MM.1S (cell line): ENCODE data around the gene EPB41L2.

Experiments used
- DNase-seq: peaks from one replicate; pipeline ENCODE4 v3.0.0-alpha.2; 2015
- H2AFZ ChIP-seq: fragments of 300-600 bp; sonication (generic); 2 replicates; pipeline ENCODE4 v1.6.0; 2016; ENCODE audit warnings: antibody characterized with exemption, low read length
- H3F3A ChIP-seq: fragments of 300-600 bp; sonication (generic); 2 replicates; pipeline ENCODE4 v1.6.1; 2016; ENCODE audit warnings: mild to moderate bottlenecking, antibody characterized with exemption, low read length, moderate library complexity, mixed read lengths; ENCODE audit not compliant: insufficient read depth
- H3K27ac ChIP-seq: fragments of 300-600 bp; sonication (generic); 2 replicates; pipeline ENCODE4 v1.5.1; 2016; ENCODE audit warnings: mild to moderate bottlenecking, low read length
- H3K27me3 ChIP-seq: fragments of 300-600 bp; sonication (generic); replicated peaks from 2 replicates; pipeline ENCODE4 v1.6.0; 2016; ENCODE audit warnings: low read length; ENCODE audit not compliant: insufficient read depth
- H3K36me3 ChIP-seq: fragments of 300-600 bp; sonication (generic); replicated peaks from 2 replicates; pipeline ENCODE4 v1.6.1; 2016; ENCODE audit warnings: mild to moderate bottlenecking, low read length, mixed read lengths; ENCODE audit not compliant: insufficient read depth
- H3K4me1 ChIP-seq: fragments of 300-600 bp; sonication (generic); 2 replicates; pipeline ENCODE4 v1.6.1; 2016; ENCODE audit warnings: low read length, mixed read lengths
- H3K4me2 ChIP-seq: fragments of 300-600 bp; sonication (generic); 2 replicates; pipeline ENCODE4 v1.6.0; 2016; ENCODE audit warnings: low read depth, low read length
- H3K4me3 ChIP-seq: fragments of 300-600 bp; sonication (generic); 2 replicates; pipeline ENCODE4 v1.5.1; 2016; ENCODE audit warnings: low read length, mixed read lengths
- H3K79me2 ChIP-seq: fragments of 300-600 bp; sonication (generic); 2 replicates; pipeline ENCODE4 v1.6.1; 2016; ENCODE audit warnings: mixed run types, low read length, mixed read lengths
- H3K9ac ChIP-seq: fragments of 300-600 bp; sonication (generic); 2 replicates; pipeline ENCODE4 v1.6.1; 2016; ENCODE audit warnings: low read length, mixed read lengths
- H3K9me2 ChIP-seq: fragments of 300-600 bp; sonication (generic); replicated peaks from 2 replicates; pipeline ENCODE4 v1.6.1; 2016; ENCODE audit warnings: mild to moderate bottlenecking, low read length, mixed read lengths; ENCODE audit not compliant: insufficient read depth
- H3K9me3 ChIP-seq: fragments of 300-600 bp; sonication (generic); replicated peaks from 2 replicates; pipeline ENCODE4 v1.6.1; 2016; ENCODE audit warnings: mild to moderate bottlenecking, low read length, mixed read lengths; ENCODE audit not compliant: insufficient read depth
- H4K20me1 ChIP-seq: fragments of 300-600 bp; sonication (generic); 2 replicates; pipeline ENCODE4 v1.6.1; 2016; ENCODE audit warnings: mild to moderate bottlenecking, low read length, moderate library complexity, mixed read lengths; ENCODE audit not compliant: insufficient read depth
- CTCF ChIP-seq: fragments of 300-600 bp; sonication (generic); IDR thresholded peaks from 2 replicates; pipeline ENCODE4 v1.5.1; 2016; ENCODE audit warnings: antibody characterized with exemption, low read length, mixed read lengths
- EZH2 ChIP-seq: fragments of 300-600 bp; sonication (generic); optimal IDR thresholded peaks from 2 replicates; pipeline ENCODE3; 2017; ENCODE audit warnings: low read depth, mild to moderate bottlenecking, antibody characterized with exemption, low read length, mixed read lengths
- EZH2phosphoT487 ChIP-seq: fragments of 300-600 bp; sonication (generic); IDR thresholded peaks from 2 replicates; pipeline ENCODE4 v1.6.1; 2018; ENCODE audit warnings: antibody characterized with exemption, low read length

EPB41L2 gene

DNA sequence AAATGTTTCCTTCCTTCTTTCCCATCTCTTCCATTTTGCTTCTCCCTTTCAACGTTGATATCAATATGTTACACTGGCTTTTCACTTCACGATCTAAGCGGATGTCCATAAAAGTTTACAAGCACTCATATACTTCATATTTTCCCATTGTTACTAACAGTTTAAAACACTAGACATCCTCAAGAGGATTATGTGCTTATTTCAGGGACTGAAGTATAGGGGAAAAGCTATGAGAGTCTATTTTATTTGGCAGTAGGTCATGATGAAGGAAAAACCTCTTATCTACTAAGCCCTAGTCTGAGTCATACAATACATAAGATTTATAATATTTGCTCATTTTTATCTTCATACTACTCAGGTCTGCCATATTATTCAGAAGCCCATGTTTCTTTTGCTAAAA, 20.6 kb upstream of the EPB41L2 start:
- H3K4me3 ChIP-seq = no peak overlapping the region
- no peaks in the 10 kb centered on the region for H3F3A ChIP-seq
- TF ChIP-seq EZH2 = no peak
- no peak for TF ChIP-seq CTCF
- no peak for TF ChIP-seq EZH2phosphoT487
- no peak for DNase-seq
- H3K36me3 ChIP-seq = no peaks in the 10 kb centered on the region
- H4K20me1 ChIP-seq = no peaks in the 10 kb centered on the region
- no peaks in the 10 kb centered on the region for H3K9me2 ChIP-seq
- no peaks in the 10 kb centered on the region for H3K27me3 ChIP-seq
- H3K27ac ChIP-seq = no peak overlapping the region
- no peaks in the 10 kb centered on the region for H3K9me3 ChIP-seq
- no peak overlapping the region for H3K9ac ChIP-seq
- no peaks in the 10 kb centered on the region for H3K79me2 ChIP-seq
- H3K4me1 ChIP-seq = no peaks in the 10 kb centered on the region
- no peak overlapping the region for H2AFZ ChIP-seq
- H3K4me2 ChIP-seq = no peak overlapping the region

- H3K9ac ChIP-seq = no peak overlapping the region
- no peaks in the 10 kb centered on the region for H3K79me2 ChIP-seq
- no peak overlapping the region for H3K4me3 ChIP-seq
- H3F3A ChIP-seq = no peaks in the 10 kb centered on the region
- no peaks in the 10 kb centered on the region for H4K20me1 ChIP-seq
- H3K36me3 ChIP-seq = no peaks in the 10 kb centered on the region
- H2AFZ ChIP-seq = no peak overlapping the region
- no peaks in the 10 kb centered on the region for H3K4me1 ChIP-seq
- TF ChIP-seq EZH2 (no peak), CTCF (no peak), EZH2phosphoT487 (no peak)
- DNase-seq = no peak
- no peaks in the 10 kb centered on the region for H3K9me2 ChIP-seq
- H3K27ac ChIP-seq = no peak overlapping the region
- H3K27me3 ChIP-seq = no peaks in the 10 kb centered on the region
- no peak overlapping the region for H3K4me2 ChIP-seq
- no peaks in the 10 kb centered on the region for H3K9me3 ChIP-seq
Measured at GRCh38 chr6:131082335-131082734, 19.3 kb upstream of the EPB41L2 start.

GRCh38 chr6:131080084-131080483, 17.0 kb upstream of the EPB41L2 start:
- Histone ChIP-seq H3K36me3 (no peaks in the 10 kb centered on the region), H4K20me1 (no peaks in the 10 kb centered on the region), H3K4me2 (no peak overlapping the region), H2AFZ (no peak overlapping the region), H3K4me1 (no peaks in the 10 kb centered on the region), H3K9ac (no peak overlapping the region), H3K4me3 (no peak overlapping the region), H3K9me3 (no peaks in the 10 kb centered on the region), H3F3A (no peaks in the 10 kb centered on the region), H3K79me2 (no peaks in the 10 kb centered on the region), H3K27me3 (no peaks in the 10 kb centered on the region), H3K9me2 (no peaks in the 10 kb centered on the region), H3K27ac (no peak overlapping the region)
- no peak for DNase-seq
- TF ChIP-seq EZH2phosphoT487 = no peak

DNA sequence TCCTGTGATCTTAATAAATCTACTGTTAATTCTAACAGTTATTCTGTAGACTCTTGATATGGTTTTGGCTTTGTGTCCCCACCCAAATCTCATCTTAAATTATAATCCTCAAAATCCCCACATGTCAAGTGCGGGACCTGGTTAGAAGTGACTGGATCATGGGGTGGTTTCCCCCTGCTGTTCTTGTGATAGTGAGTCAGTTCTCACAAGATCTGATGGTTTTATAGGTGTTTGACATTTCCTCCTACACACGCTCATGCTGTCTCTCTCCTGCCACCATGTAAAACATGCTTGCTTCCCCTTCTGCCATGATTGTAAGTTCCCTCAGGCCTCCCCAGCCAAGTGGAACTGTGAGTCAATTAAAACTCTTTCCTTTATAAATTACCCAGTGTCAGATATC, 10.5 kb upstream of the EPB41L2 start:
- H3K9ac ChIP-seq = no peak overlapping the region
- H3K36me3 ChIP-seq = no peaks in the 10 kb centered on the region
- no peaks in the 10 kb centered on the region for H3K79me2 ChIP-seq
- DNase-seq = no peak
- H3K4me1 ChIP-seq = no peaks in the 10 kb centered on the region
- H3K9me3 ChIP-seq = no peaks in the 10 kb centered on the region
- H3K4me3 ChIP-seq = no peak overlapping the region
- no peaks in the 10 kb centered on the region for H3K9me2 ChIP-seq
- no peak overlapping the region for H3K27ac ChIP-seq
- H3K27me3 ChIP-seq = no peaks in the 10 kb centered on the region
- no peaks in the 10 kb centered on the region for H4K20me1 ChIP-seq
- H2AFZ ChIP-seq = no peak overlapping the region
- H3F3A ChIP-seq = no peaks in the 10 kb centered on the region
- TF ChIP-seq EZH2phosphoT487 = no peak
- no peak overlapping the region for H3K4me2 ChIP-seq
